ENCODE measurements around the gene STXBP4. TPM values are rescaled to one million over a fixed set of nuclear protein-coding genes. Genes with fewer than 3 reads are reported as not detected.

STXBP4 gene
- total RNA-seq, 2 experiments from 2014 or later, result 5.1 to 5.4 TPM

DNA sequence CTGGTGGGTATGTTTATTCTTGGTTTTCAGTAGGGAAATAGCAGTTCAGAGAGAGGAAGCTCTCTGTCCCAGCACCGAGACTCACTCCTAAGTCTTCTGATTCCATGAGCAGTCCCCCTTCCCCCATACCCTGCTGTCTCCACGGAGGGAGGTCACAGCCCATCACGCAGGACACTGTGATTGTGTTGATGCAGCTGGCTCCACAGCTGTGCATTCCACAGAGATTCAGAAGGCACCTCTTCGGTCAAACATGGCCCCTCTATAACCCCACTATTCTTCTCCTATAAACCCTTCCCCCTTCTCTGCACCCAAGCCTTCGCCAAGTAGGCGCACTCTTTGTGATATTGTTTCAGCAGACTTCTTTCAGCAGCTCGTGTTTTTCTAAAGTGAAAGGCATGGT, 191.9 kb downstream of the STXBP4 start:
- H3K9me3 Mint-ChIP-seq, result no peaks in the 10 kb centered on the region
- H3K36me3 Mint-ChIP-seq (ENCODE audit: low read depth), result peaks cover 30% of the 10 kb centered on the region
- no peaks in the 10 kb centered on the region for H3K4me1 Mint-ChIP-seq (ENCODE audit: low read depth)
- ChIA-PET CTCF (interaction anchor here (1.4 kb wide), 1 partner anchor 13 kb away, joined by 3 read pairs; no protein-coding TSS in a partner anchor), POLR2A (interaction anchor here (0.8 kb wide), 1 partner anchor 9 kb away, joined by 3 read pairs; no protein-coding TSS in a partner anchor)
- no peak overlapping the region for H3K27ac Mint-ChIP-seq
- no peak overlapping the region for H3K27ac ChIP-seq (ENCODE audit: low read depth in 1 of 2, low read length in 2 of 2)
- ATAC-seq (ENCODE audit: poor library complexity) (no peak), DNase-seq (no peak)
- H3K27me3 ChIP-seq (ENCODE audit: control insufficient read depth in 1 of 2, insufficient read depth in 2 of 2, low read length in 2 of 2), result no peaks in the 10 kb centered on the region
- H3K9me3 ChIP-seq (ENCODE audit: control insufficient read depth in 1 of 2, insufficient read depth in 1 of 2, low read length in 2 of 2), result no peaks in the 10 kb centered on the region
- no peaks in the 10 kb centered on the region for H3K27me3 Mint-ChIP-seq
- H3K4me3 ChIP-seq (ENCODE audit: low read length), result no peak overlapping the region
- no peaks in the 10 kb centered on the region for H3K36me3 ChIP-seq (ENCODE audit: insufficient read depth, low read length)
- TF ChIP-seq, protein P1, sequence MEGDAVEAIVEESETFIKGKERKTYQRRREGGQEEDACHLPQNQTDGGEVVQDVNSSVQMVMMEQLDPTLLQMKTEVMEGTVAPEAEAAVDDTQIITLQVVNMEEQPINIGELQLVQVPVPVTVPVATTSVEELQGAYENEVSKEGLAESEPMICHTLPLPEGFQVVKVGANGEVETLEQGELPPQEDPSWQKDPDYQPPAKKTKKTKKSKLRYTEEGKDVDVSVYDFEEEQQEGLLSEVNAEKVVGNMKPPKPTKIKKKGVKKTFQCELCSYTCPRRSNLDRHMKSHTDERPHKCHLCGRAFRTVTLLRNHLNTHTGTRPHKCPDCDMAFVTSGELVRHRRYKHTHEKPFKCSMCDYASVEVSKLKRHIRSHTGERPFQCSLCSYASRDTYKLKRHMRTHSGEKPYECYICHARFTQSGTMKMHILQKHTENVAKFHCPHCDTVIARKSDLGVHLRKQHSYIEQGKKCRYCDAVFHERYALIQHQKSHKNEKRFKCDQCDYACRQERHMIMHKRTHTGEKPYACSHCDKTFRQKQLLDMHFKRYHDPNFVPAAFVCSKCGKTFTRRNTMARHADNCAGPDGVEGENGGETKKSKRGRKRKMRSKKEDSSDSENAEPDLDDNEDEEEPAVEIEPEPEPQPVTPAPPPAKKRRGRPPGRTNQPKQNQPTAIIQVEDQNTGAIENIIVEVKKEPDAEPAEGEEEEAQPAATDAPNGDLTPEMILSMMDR (IDR thresholded peaks at IDR 0.05), result no peak
- intact Hi-C loops (cut with DNase I, micrococcal nuclease), result no loop called here
- H3K4me3 Mint-ChIP-seq, result no peak overlapping the region
- H3K4me1 ChIP-seq (ENCODE audit: insufficient read depth, low read length), result no peaks in the 10 kb centered on the region

- H3K27me3 ChIP-seq (ENCODE audit: control insufficient read depth in 1 of 2, insufficient read depth in 2 of 2, low read length in 2 of 2), result no peaks in the 10 kb centered on the region
- DNase-seq (no peak), ATAC-seq (ENCODE audit: poor library complexity) (no peak)
- Mint-ChIP-seq H3K36me3 (ENCODE audit: low read depth) (peaks cover 30% of the 10 kb centered on the region), H3K27me3 (no peaks in the 10 kb centered on the region), H3K9me3 (no peaks in the 10 kb centered on the region), H3K27ac (no peak overlapping the region), H3K4me3 (no peak overlapping the region), H3K4me1 (ENCODE audit: low read depth) (no peaks in the 10 kb centered on the region)
- TF ChIP-seq, protein P1 (IDR thresholded peaks at IDR 0.05), result no peak
- H3K36me3 ChIP-seq (ENCODE audit: insufficient read depth, low read length), result no peaks in the 10 kb centered on the region
- no peaks in the 10 kb centered on the region for H3K9me3 ChIP-seq (ENCODE audit: control insufficient read depth in 1 of 2, insufficient read depth in 1 of 2, low read length in 2 of 2)
- no peaks in the 10 kb centered on the region for H3K4me1 ChIP-seq (ENCODE audit: insufficient read depth, low read length)
- POLR2A ChIA-PET, result no interaction called here
- intact Hi-C loops (cut with DNase I, micrococcal nuclease), result no loop called here
- H3K4me3 ChIP-seq (ENCODE audit: low read length), result no peak overlapping the region
- no peak overlapping the region for H3K27ac ChIP-seq (ENCODE audit: low read depth in 1 of 2, low read length in 2 of 2)
- CTCF ChIA-PET, result no interaction called here
Measured at GRCh38 chr17:55161935-55162555, 193.5 kb downstream of the STXBP4 start.

DNA sequence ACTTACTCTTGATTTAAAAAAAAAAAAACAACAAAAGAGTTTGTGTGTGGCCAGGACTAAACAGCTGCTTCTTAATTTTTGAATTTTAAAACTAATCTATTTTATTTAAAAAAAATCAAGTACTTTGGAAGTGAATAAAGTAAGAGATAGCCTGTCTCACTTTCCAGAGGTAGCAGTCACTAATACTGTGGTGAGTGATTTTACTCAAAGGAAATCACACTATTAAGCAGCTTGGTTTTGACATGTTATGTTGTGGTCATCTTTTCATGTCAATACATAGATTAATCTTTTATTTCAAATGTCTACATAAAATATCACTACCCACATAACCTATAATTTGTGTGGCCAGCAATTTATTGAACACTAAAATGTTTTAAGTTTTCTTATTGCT, 194.0 kb downstream of the STXBP4 start:
- no peaks in the 10 kb centered on the region for H3K36me3 ChIP-seq (ENCODE audit: insufficient read depth, low read length)
- H3K4me1 ChIP-seq (ENCODE audit: insufficient read depth, low read length), result no peaks in the 10 kb centered on the region
- H3K9me3 Mint-ChIP-seq, result no peaks in the 10 kb centered on the region
- no peak overlapping the region for H3K4me3 Mint-ChIP-seq
- ChIA-PET CTCF (interaction anchor here (0.6 kb wide), 1 partner anchor 102 kb away, joined by 5 read pairs; no protein-coding TSS in a partner anchor), POLR2A (no interaction called here)
- intact Hi-C loops (cut with DNase I, micrococcal nuclease), result no loop called here
- no peak overlapping the region for H3K27ac ChIP-seq (ENCODE audit: low read depth in 1 of 2, low read length in 2 of 2)
- H3K9me3 ChIP-seq (ENCODE audit: control insufficient read depth in 1 of 2, insufficient read depth in 1 of 2, low read length in 2 of 2), result no peaks in the 10 kb centered on the region
- no peaks in the 10 kb centered on the region for H3K27me3 ChIP-seq (ENCODE audit: control insufficient read depth in 1 of 2, insufficient read depth in 2 of 2, low read length in 2 of 2)
- DNase-seq (no peak), ATAC-seq (ENCODE audit: poor library complexity) (no peak)
- H3K36me3 Mint-ChIP-seq (ENCODE audit: low read depth), result peaks cover 30% of the 10 kb centered on the region
- TF ChIP-seq, protein P1 (IDR thresholded peaks at IDR 0.05), result no peak
- H3K27me3 Mint-ChIP-seq, result no peaks in the 10 kb centered on the region
- H3K4me1 Mint-ChIP-seq (ENCODE audit: low read depth), result no peaks in the 10 kb centered on the region
- no peak overlapping the region for H3K27ac Mint-ChIP-seq
- H3K4me3 ChIP-seq (ENCODE audit: low read length), result no peak overlapping the region
